ENCODE results near the gene KDSR.

KDSR gene

DNA sequence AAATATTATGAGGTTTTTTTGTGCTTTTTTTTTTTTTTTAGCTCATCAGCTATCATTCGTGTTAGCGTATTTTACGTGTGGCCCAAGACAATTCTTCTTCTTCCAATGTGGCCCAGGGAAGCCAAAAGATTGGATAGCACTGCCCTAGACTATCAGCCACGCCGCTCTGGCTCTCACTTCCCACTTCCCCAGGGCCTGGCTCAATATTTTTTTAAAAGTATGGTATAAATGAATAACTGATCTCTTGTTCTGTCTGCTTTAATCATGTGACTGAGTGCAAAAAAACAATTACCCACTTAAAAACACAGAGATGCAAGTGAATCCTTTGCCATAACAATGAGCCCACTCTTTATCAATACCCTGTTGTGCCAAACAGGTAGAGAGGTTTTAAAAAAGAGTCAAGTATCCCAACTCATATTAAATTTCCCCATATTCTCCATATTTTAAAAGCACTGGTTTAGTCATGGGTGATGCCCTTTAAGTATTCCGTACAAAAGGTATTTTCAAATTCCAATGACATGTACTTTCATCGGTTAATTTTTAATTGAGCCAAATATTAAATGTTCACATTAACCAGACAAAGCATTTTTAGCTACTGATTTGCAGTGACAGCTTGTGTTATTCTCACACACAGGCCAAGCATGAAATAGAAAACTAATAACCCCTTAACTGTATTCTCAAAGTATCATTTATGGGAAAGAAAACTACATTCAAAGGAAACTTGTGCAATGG lies 60.0 kb downstream of the KDSR start:
- DNase-seq (ENCODE audit: low read depth): no peak

DNA sequence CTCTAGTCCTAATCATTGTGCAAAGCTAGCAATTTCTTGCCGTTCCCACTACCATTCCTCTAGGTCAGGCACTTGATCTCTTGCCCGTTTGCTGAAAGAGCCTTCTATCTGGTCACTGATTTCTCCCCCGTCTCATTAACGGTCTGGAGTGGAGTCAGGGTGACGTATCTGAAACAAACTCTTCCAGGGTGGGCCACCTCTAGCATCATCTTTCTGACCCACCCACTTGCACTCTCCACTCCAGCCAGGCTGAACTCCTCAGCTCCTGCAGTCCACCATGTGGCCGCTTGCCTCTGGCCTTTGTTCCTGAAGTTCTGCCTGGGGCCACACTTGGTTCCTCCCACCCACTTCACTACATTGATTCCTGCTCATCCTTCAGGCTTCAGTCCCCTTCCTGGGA lies 60.8 kb downstream of the KDSR start:
- DNase-seq (ENCODE audit: low read depth): no peak

DNA sequence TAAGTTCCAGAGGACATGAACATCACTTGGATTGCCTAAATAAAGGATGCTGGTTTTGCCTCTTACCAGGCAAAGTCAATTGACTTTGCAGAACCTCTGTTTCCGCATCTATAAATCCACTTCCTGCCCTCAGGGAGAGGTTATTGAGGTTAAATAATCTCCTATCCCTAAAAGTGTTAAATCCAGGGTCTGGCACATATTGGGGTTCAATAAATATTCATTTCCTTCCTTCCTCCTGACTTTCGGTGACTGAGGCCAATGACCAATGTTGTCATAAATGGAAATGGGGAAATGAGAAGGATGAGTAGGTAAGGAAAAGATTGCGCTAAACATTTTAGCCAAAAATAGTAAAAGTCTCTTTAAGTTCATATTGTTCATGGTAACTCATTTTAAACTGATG lies 63.5 kb downstream of the KDSR start:
- no peak for DNase-seq (ENCODE audit: low read depth)

DNA sequence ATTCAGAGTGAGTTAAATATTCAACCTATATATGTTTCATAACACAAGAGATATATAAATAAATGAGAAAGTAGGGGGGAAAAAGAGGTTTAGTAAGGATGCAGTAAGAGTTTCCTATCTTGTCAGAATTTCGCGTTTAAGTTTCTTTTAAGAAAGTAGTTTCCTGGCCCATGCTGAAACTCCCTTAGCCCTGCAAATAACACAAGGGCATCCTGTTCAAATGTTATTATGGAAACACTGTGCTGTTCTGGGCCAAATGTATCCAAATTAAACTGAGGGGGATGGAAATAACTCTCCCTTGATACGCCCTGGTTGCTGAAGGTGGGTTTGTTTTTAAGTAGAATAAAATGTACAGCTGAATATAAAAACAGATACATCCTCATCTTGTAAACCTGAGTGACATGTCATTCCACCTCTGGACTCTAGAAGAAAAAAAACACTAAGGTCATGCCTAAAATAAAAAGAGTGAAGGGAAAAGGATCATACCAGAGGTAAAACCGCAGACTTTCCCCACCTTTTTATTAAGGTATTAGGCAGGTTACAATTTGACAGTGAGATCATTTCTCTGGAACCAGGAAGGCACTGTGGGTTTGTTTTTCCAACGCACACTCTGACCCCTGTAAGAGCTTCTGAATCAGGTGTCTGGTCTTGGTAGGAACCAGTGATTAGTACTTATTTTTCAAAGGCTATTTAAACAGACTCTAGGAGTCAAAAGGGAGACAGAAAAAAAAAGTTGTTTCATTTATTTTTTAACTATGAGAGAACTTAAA lies 64.2 kb downstream of the KDSR start:
- DNase-seq (ENCODE audit: low read depth): no peak

DNA sequence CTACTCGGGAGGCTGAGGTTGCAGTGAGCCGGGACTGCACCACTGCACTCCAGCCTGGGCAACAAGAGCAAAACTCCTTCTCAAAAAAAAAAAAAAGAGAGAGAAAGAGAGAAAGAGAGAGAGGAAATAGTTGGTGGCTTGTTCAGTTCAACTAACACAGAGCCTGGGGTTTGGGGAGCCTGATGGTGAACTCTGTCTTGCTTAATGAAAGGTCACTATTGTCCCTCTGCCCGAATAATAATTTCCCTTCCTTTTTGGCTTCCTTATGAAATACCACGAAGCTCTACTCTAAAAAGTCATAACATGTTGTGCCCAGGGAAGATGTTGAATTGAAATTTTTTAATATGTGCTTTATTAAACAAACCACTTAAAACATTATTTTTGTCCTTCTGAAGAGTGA lies 64.8 kb downstream of the KDSR start:
- DNase-seq (ENCODE audit: low read depth): no peak

DNA sequence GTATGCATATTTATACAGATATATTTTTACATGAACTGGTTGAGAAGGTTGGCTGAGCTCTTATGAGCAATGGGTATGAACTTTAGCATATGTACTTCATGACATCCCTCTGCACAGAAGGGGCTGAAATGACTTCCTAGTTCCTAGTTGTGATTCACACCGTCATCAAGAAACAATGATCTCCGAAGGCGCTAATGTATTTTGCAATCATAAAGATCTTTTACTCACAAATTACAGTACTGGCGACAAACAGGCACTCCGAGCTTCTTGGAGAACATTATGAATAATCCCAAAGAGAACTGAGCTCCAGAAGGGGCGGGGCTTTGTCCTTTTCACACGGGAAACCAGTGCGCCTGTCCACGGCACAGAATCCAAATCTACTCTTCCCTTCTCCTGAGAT lies 65.6 kb downstream of the KDSR start:
- no peak for DNase-seq (ENCODE audit: low read depth)

DNA sequence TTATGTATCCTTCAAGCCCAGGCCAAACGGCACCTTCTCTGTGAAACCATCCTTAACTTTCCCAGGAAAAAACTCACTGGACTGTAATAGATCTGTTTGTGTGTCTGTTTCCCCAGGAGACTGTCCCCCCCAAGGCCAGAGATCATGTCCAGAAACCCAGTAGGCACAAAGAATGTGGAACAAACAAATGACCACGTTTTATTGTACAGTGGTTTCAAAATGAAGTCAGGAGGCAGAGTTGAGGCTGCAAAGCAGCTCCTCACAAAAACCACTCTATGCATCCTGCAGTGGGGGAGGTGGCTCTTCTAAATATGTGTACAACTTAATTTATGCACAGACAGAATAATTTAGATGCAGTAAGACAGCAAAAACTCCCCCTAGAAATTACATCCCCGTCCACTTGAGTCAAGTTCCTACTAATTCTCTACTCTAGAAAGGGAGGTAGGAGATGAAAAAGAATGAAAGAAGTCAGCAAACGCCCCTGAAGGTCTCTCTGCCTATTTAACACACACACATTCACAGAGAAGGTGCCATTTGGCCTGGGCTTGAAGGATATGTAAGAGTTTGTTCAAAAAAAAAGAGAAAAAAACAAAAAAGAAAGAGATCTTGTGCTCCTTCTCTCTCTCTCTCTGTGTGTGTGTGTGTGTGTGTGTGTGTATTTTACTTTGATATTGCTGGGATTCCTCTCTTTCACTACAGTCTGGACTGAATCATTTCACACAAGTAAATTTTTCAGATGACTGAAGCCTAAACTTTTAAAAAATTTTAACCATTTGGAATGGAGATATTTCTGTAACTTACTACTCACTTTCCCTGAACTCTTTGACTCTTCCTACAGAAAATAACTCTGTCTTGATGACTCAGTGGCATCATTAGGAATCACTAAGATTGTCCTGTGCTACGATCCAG lies 66.9 kb downstream of the KDSR start:
- no peak for DNase-seq (ENCODE audit: low read depth)

DNA sequence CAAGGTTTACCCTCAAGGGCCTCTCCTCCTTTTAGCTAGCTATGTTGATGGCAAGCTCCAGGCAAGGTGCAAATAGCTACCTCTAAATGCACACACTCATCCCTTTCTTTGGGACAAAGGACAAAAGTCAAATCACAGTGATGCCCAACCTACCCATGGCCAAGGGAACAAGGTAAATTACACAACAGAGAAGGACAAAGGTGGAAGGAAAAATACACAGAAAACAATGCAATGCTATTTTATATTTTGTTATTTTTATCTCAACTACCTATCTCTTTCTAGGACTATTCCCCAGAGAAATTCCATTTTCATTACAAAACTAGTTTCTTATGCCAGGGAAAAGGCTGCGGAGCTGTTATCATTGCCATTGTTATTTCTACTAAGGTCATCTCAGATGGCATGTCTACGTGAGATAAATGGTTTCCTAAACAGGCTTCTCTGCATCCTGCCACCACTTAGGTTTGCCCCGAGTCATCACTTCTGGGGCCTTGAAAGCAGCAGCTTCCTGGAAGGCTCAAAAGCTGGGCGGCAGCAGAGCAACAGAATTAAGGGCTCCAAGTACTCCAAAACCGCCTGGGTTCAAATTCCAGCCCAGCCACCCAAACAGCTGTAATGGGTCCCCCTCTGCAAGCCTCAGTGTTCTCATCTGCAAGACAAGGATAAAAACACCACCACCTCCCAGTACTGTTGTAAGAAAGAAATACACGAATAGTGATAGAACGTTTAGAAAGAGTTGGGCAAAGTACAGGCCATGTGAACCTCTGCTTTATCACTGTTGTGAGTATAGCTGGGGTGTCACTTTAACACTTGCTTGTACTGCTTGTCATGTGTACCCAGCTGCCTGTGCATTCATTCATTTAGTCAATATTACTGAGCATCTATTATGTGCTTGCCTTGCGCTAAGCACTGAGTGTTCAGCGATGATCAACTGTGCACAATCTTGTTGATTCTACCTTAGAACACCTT lies 68.3 kb downstream of the KDSR start:
- no peak for DNase-seq (ENCODE audit: low read depth)

DNA sequence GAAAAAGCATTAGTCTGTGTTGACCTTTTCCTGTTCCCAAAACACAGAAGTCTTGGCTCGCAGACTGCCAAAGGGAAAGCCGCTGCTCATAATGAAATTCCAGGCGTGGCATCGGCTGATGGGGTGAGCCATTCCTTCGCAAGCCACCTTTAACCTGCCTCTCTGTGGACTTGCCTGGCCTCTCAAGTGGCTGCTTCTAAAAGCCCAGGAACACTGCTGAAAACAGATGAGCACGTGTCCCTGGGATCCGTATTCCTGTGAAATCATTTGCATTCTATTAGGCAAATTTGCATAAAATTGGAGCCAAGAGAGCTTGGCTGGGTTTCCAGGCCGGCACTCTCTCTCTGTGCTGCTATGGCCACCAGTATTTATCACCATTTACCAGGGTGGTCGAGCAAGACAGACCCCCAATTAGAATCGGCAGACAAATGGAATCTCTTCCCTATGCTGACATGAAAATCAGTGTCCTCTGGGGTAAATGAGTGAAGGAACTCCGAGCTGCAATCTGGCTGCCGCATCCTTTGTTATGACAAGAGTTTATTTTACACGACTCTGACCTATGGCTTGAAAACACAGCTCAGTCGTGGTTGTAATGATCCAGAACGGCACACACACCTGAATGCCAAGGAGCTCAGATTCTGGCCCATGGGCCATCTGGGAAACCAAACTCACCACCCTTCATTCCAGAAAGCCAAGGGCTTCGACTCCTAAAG lies 69.2 kb downstream of the KDSR start:
- DNase-seq (ENCODE audit: low read depth): no peak

DNA sequence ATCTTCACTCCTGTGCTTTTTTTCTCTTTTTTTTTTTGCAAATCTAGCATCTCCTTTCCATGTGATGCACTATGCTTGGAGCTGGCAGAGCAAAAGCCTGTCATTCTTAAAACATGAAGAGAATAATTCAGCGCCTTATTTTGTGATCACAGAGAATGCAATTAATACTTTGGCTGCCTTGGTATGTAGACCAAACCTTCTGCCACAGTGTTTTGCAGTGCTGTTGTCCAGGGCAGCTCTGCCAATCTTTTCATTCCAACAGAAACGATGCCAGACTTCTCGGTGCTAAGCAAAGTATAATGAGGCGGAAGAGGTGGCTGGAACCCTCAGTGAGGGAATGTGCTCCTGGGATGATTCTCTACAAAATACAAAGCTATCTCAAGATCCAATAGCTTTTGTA lies 73.1 kb downstream of the KDSR start:
- DNase-seq (ENCODE audit: low read depth): no peak

DNA sequence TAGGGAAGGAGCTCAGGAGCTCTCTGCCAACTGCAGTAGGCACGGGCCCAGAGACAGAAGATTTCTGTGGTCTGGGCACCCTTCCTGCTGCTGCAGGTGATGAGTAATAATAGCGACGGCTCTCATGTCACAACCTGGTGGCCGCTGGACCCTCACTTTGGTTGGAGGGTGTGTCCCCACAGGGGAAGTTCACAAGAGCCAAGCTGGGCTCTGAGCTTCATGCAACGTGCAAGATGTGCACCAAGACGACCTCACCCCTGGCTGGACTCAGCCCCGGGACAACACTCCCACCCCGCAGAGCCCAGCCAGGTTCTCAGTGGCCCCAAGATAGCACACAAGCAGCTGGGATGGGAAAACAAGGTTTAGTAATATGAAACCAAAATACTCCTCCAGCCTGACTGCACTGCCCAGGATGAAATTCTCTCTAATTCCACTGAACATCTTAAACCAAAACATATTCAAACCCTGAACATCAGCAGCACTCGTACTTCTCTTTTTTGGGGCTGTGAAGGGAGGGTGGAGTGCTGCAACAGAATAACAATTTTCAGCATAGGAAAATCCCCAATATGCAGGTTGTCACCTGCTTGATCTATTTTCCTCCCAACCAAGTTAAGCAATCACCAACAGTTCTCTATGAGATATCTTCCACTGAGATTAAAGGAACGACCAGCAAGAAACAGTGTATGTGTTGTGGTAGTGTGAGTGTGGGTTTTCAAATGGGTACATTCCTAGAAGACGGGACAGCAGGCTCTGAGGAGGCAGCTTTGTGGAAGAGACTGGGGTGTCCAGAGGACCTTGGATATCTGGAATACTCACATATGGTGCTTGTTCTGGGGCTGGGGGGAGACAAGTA lies 73.9 kb downstream of the KDSR start:
- no peak for DNase-seq (ENCODE audit: low read depth)

DNA sequence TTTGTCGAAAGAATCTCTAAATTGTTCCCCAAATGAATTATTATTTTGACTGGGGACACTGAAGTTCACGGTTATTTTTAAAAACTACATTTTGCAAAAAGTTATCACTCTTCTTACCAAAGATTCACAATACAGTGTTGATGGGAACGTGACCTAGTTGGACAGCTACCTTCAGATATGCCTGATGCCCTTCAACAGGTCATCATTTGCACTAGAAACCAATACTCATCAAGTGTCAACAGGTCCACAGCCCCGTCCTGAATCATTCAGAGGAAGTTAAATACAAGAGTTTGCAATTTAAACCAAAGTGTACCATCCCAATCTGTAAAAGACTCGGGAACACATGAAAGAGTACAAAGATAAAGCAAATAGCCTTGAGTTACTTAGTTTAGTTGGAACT lies 75.7 kb downstream of the KDSR start:
- DNase-seq (ENCODE audit: low read depth): no peak

DNA sequence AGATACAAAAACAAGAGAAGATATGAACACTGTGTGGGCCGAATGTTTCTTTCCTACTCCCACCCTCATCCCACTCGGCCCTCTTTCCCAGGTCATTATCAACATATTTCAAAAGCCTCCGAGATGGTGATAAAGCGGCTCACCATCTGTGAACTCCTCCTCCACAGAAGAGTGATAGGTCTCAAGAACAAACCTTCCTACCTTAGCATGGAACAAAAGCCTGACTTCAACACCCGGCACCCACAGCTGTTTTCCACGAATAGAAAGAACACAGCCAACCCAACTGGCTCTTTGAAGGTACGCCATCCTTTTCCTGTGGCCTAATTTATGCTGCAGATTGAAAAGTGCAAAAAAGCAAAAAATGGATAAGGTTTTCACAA lies 76.2 kb downstream of the KDSR start:
- no peak for DNase-seq (ENCODE audit: low read depth)

DNA sequence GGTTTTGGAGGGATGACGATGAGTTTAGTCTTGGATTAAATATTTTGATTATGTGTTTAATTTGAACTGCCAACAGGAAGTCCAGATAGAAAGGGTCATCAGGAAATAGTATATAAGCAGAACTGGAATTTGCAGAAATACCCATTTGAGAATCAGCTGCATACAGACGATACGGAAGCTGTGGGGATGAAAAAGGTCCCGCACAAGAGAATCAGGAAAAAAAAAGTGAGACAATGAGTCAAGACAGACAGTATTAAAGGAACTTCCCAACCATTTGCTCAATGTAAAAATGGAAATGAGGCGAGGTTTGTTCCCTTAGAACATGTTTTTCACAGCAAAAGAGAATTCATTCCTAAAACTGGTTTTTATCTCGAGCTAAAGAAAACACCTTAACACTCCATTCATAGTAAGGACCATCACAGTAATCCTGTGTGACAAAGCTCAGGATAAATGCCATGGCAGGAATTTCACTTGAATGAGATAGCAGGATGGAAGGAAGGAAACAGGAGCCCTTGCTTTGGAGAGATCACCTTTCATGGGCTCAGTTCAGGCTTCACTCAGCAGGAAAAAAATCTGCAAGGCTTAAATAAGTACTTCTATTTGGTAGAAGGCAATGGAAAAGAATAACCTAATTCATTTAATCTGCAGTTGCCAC lies 76.7 kb downstream of the KDSR start:
- no peak for DNase-seq (ENCODE audit: low read depth)

DNA sequence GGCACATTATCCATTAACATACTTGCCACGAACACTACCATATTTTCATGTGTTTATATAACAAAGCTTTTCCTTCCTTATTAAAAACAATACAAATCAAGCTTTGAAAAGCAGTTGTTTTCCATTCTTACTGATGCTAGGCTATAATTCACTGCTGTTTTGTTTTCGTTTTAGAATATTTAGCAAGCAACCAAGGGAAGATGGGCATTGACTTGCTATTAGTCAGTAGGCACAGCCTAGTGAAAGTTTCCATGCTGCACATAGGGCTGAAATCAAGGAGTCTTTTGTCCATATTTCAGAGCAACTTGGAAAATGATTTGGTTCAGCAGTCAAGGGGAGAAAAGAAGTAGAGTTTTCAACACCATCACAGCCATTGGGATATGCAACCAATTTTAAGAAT lies 78.7 kb downstream of the KDSR start:
- DNase-seq (ENCODE audit: low read depth): no peak

DNA sequence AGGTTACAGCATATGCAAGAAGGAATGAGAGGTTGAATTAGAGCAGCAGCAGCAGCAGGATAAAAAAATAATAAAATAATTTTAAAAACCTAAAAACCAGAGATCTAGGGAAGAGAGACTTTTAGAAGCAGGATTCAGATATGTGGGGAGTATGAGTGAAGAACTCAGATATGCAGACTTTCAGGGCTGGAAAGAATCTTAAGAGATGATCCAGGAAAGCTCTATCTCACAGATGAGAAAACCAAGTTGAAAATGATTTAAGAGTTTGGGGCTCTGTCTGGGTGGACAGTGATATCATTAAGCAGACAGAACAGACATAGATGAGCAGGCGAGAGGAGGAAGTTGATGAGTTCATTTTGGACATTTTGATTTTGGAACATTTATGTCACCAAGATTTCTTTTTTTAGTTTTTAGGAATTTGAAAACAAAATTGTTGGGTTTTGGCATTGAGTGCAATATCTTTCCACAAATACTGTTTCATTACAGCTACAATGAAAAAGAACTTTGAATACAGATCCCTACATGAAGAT lies 79.2 kb downstream of the KDSR start:
- DNase-seq (ENCODE audit: low read depth): no peak

DNA sequence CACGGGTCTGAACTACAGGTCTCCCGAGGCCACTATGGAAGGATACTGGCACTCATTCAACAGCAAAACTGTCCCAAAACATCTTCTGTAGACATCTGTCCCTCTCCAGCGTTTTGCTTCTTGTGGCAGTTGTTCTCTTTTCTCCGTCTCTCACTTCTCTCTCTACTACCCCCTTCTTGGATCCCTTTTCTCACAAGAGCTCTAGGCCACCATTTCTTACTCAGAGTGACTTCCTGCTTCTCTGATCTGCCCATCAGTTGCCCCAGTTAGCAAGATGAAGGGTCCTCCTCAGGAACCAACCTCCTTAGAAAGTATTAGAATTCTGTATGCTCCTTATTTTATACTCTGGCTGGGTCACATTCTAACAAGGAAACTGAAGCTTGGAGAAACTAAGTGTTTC lies 80.1 kb downstream of the KDSR start:
- DNase-seq (ENCODE audit: low read depth): no peak

DNA sequence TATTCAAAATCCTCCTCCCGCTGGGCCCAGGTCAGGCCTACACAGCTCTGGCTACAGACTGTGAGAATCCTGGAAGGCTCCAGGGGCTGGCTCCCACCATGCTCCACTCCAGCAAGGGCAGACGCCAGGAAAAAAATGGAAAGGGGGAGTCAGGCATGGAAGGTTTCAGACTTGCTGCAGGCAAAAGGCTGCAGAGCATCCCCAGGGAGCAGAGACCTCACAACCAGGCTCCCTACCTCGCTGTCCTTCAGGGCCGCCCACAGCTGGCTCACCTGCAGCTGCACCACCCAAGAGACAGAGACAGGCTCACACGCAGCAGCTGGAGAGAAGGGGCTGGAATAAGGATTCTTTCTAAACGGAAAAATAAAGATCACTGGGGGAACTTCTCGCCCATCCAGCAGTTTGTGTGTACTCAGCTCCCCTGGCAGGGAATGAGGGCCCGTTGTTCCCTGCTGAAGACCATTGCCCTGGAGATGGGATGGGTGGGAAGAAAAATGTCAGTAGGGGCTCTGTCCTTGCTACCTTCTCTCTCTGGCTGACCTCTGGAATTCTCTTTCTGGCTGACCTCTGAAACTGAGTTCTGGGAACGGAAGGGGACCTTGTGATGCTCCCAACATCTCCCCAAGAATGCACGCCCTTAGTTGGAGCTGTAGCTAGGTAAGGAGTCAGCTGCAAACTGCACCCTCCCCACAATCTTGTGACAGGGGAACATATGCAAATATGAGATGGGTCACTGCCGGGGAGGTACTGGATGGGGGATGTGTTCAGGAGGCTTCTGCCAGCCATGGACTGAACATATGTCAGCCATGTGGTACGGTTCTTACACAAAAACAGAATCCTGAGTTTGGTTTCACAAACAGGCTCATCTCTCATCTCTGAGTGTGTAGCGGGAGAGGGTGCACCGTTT lies 81.9 kb downstream of the KDSR start:
- no peak for DNase-seq (ENCODE audit: low read depth)
